ENCODE data around the gene PDE5A.
"Not testable (repeated sequence)": the region's sequence is repeated elsewhere in the genome, so short reads cannot be mapped to it uniquely, and the experiment has no call there.

- TF ChIP-seq CTCF (IDR thresholded peaks at IDR 0.05; ENCODE audit: low read length); EZH2 (optimal IDR thresholded peaks at IDR 0.05; ENCODE audit: low read depth, low read length): not testable (repeated sequence)
Observed at GRCh38 chr4:119662612-119663011, 34.0 kb upstream of the PDE5A start.

All from MM.1S (cell line).